KOPT-K1 (cell line): ENCODE measurements around the gene SOX8.

ENCODE experiments used
- H3K27ac ChIP-seq: fragments of 200-600 bp; sonication (generic); 2 replicates; pipeline ENCODE4 v1.5.1; 2016; ENCODE audit warnings: antibody characterized with exemption, mild to moderate bottlenecking, low read depth, low read length; ENCODE audit not compliant: poor library complexity, severe bottlenecking
- H3K36me3 ChIP-seq: fragments of 200-600 bp; sonication (generic); 2 replicates; pipeline ENCODE4 v1.5.1; 2017; ENCODE audit warnings: antibody characterized with exemption, mild to moderate bottlenecking, low read length, moderate library complexity; ENCODE audit not compliant: insufficient read depth
- H3K9me3 ChIP-seq: fragments of 200-600 bp; sonication (generic); 2 replicates; pipeline ENCODE4 v1.5.1; 2017; ENCODE audit warnings: antibody characterized with exemption, low read length, mild to moderate bottlenecking; ENCODE audit not compliant: insufficient read depth, poor library complexity, severe bottlenecking

Gene SOX8

GRCh38 chr16:984736-985636, 3.4 kb downstream of the SOX8 start:
- Histone ChIP-seq H3K27ac (no peak overlapping the region), H3K9me3 (no peaks in the 10 kb centered on the region), H3K36me3 (no peaks in the 10 kb centered on the region)

DNA sequence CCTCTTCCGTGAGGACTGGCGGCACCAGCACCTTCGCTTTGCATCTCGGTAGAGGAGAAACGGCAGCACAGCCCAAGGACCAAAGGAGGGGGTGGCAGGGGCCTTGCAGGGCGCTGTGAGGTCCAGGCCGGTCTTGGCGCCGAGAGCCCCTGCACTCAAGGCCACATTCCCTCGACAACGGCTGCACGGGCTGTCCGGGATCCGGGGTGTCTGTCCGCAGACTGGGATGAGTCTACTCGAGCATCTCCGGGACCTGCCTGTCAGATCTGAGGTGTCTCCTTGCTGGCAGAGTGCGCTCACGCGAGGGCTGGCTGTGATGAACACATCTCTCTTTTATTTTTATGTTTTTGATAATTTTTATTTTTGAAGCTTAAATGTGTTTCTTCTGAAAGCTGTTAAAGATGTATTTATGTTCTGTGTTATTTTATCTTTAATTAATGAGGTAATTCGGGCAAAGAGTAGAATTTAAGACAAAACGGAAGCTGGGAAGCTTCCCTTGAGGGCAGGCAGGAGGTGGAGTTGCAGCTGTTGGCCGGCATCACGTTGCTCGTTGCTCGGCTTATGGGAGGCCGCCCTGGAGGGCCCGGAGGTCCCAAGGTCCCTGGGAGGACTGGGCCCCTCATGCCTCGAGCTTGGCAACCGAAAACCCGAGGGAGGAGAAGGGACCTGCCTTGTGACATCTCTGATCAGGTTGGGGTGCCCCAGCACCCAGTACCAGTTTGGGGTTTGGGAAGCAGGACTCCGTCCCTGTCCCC, 4.3 kb downstream of the SOX8 start:
- Histone ChIP-seq H3K27ac (no peak overlapping the region), H3K36me3 (no peaks in the 10 kb centered on the region), H3K9me3 (no peaks in the 10 kb centered on the region)

DNA sequence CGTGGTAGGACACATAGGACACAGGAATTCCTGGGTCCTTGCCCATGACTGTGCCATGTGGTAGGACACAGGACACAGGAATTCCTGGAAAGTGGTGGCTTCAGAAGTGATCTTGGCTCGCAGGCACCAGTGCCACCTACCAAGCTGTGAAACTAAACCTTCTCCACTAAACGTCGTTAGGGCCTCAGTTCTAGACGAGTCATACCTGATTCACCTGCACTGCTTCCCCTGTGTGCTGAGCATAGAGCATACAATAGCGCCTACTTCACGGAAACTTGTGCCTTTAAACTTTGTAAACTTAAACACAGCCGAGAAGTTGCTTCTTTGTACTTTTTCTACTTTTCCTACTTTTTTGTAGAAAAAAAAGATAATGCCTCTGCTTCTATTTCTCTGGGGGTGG, 4.8 kb downstream of the SOX8 start:
- H3K36me3 ChIP-seq = no peaks in the 10 kb centered on the region
- H3K9me3 ChIP-seq = no peaks in the 10 kb centered on the region
- no peak overlapping the region for H3K27ac ChIP-seq

DNA sequence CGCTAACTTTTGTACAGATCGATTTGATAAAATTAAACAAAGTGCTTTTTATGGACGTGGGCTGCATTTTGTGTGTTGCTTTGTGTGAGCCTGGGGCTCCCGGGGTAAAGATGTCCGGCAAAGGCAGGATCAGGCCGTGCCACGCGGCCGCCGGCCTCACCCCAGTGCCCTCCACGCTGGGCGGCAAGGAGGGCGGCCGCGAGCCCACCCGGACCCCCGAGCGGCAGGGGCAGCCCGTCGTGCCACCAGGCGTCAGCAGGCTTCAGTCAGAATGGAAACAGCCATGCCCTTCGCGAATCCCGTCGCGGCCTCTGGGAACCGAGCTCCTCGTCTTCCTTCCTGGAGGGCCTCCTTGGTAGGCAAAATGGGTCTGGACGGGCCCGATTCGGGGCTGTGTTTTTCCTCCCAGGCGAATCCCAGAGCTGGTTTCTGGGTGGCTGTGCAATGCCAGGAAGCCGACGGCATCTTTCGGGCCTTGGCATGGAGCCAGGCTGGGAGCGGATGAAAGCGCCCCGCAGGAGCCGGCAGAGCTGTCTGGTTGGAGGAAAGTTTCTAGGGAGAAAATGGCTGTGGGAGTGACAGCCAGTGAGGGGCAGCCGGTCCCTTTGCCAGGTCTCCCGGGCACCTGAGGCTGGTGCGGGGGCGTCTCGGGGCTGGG, 5.5 kb downstream of the SOX8 start:
- no peaks in the 10 kb centered on the region for H3K9me3 ChIP-seq

DNA sequence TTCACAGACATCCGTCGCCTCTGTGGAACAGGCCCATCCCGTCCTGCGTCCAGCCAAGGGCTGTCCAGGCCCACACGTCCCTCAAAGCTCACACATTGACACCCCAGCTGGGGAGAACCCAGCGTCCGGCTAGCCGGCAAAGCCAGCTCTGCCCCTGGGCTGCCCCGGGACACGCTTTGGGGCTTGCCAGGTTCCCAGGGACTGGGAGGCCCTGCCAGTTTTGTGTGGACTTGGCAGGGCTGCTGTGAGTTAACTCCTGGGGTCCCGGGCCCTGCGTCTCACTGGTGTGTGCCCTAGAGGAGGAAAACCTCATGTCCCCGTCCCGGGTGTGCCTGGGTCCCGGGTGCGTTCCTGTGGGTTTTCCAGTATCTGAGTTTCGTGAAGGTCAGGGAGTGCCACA, 6.3 kb downstream of the SOX8 start:
- Histone ChIP-seq H3K36me3 (no peaks in the 10 kb centered on the region), H3K9me3 (no peaks in the 10 kb centered on the region), H3K27ac (no peak overlapping the region)

More for the DNA sequence above, 5.5 kb downstream of the SOX8 start:
- Histone ChIP-seq H3K36me3 (no peaks in the 10 kb centered on the region), H3K27ac (no peak overlapping the region)

- H3K36me3 ChIP-seq = no peaks in the 10 kb centered on the region
- H3K27ac ChIP-seq = no peak overlapping the region
- no peaks in the 10 kb centered on the region for H3K9me3 ChIP-seq
Observed at GRCh38 chr16:988471-989353, 7.1 kb downstream of the SOX8 start.

GRCh38 chr16:989354-989814, 7.8 kb downstream of the SOX8 start:
- Histone ChIP-seq H3K9me3 (no peaks in the 10 kb centered on the region), H3K27ac (no peak overlapping the region), H3K36me3 (no peaks in the 10 kb centered on the region)

DNA sequence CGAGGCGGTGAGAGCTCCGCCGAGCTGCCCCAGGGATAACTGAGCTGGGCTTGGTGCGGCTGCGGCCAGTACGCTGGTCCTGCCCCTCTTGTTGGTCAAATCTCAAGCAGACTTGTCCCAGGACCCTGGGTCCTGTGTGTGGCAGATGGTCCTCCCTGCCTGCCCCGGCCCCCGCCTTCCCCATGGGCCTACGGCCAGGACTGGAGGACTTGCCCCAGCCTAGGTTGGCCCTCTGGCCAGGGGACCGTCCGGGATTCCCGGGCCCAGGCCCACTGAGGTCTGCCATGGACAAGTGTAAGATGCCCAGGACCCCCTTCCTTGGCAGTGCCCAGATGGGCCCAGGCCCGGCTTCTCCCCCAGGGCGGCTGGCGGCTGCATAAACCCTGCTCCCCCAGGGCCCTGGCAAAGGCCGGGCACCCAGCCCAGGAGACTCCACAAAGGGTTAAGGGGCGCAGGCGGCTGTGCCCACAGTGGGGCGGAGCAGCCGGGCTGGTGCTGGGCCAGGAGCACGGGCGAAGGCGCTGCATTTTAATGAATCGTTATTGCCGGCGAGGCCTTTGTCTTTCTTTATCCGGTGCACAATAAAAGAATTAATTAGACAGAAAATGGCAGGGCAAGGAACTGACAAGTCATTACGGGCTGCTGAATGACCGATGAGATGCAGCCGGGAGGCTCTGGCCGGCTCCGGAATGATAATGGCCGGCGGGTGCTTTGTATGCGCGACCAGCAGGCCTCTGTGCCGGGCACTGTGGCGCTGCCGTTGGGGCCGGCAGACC, 9.1 kb downstream of the SOX8 start:
- H3K9me3 ChIP-seq = no peaks in the 10 kb centered on the region
- H3K27ac ChIP-seq = no peak overlapping the region
- H3K36me3 ChIP-seq = no peaks in the 10 kb centered on the region

DNA sequence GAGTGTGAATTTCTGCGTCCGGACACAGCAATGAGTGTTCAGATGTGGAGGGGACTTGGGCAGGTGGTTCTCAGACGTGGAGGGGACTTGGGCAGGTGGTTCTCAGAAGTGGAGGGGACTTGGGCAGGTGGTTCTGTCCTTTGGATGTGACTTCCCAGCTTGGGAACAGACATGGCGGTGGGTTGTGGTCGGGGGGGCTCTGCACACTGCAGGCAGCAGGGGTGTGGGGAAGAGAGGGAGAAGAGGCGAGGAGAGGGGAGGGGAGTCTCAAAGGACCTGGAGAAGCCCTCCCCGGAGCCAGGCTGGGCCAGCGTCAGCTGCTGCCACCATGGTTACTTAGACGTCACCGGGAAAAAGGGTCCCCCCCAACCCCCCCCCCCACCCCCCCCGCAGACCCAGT, 9.8 kb downstream of the SOX8 start:
- no peak overlapping the region for H3K27ac ChIP-seq
- H3K9me3 ChIP-seq = no peaks in the 10 kb centered on the region
- H3K36me3 ChIP-seq = no peaks in the 10 kb centered on the region

- Histone ChIP-seq H3K9me3 (no peaks in the 10 kb centered on the region), H3K36me3 (no peaks in the 10 kb centered on the region), H3K27ac (no peak overlapping the region)
Observed at GRCh38 chr16:991773-992172, 10.2 kb downstream of the SOX8 start.

GRCh38 chr16:993731-994130, 12.2 kb downstream of the SOX8 start:
- Histone ChIP-seq H3K27ac (no peak overlapping the region), H3K36me3 (no peaks in the 10 kb centered on the region), H3K9me3 (no peaks in the 10 kb centered on the region)

GRCh38 chr16:995087-995486, 13.5 kb downstream of the SOX8 start:
- Histone ChIP-seq H3K9me3 (no peaks in the 10 kb centered on the region), H3K27ac (no peak overlapping the region), H3K36me3 (no peaks in the 10 kb centered on the region)

- no peaks in the 10 kb centered on the region for H3K9me3 ChIP-seq
- H3K27ac ChIP-seq = no peak overlapping the region
- H3K36me3 ChIP-seq = no peaks in the 10 kb centered on the region
Observed at GRCh38 chr16:995783-996182, 14.2 kb downstream of the SOX8 start.

DNA sequence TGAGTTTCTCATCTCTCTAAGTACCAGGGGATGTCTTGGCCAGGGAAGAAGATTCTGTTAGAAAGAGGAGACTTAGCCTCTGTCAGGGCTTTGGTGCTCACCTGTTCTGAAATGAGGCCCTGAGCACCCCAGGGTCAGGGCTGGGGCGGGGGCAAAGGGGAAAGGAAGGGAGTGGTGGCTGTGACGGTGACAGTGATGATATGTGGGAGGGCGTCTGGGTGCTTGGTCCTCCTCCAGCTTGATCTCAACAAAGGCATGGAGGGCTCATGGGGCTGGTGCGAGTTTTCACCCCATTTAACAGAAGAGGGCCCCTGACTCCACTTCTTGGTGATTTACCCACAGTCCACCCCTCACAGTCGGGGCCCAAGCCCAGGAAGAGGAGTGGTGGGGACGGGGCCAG, 15.1 kb downstream of the SOX8 start:
- no peak overlapping the region for H3K27ac ChIP-seq
- H3K9me3 ChIP-seq = no peaks in the 10 kb centered on the region
- no peaks in the 10 kb centered on the region for H3K36me3 ChIP-seq
